Measurements from ENCODE around the gene STOML1. TPM values are rescaled to one million over a fixed set of nuclear protein-coding genes. Genes with fewer than 3 reads are reported as not detected.

STOML1 gene
- total and polyA plus RNA-seq, 9 of the 15 experiments (the other 6 are each of a cell fraction or from before 2014, with no cell fraction given) = 0.25 to 9.7 (median 4.6) TPM

GRCh38 chr15:73991726-73992593, at the start of gene STOML1 (continued):
- TF ChIP-seq SAP30 (IDR thresholded peaks at IDR 0.05; ENCODE audit: borderline replicate concordance, insufficient read depth, low read depth, low read length, poor library complexity, severe bottlenecking) = peak; percentile 97
- peak; percentile 39; the same call in 1 of the 2 replicates for TF ChIP-seq MTA3 (IDR thresholded peaks at IDR 0.05; ENCODE audit: borderline replicate concordance)
- TF ChIP-seq THAP7 (CRISPR knock-in tag; IDR thresholded peaks at IDR 0.05) = no peak
- TF ChIP-seq PURB (CRISPR knock-in tag; IDR thresholded peaks at IDR 0.05; ENCODE audit: low read depth) = no peak
- TF ChIP-seq EHMT2 (IDR thresholded peaks at IDR 0.05) = no peak
- no peak for TF ChIP-seq ATF4 (CRISPR knock-in tag; IDR thresholded peaks at IDR 0.05)
- no peak for TF ChIP-seq JUNB (CRISPR knock-in tag; conservative IDR thresholded peaks at IDR 0.05)
- no peak for TF ChIP-seq KLF6 (CRISPR knock-in tag; IDR thresholded peaks at IDR 0.05; ENCODE audit: borderline replicate concordance)
- no peak for TF ChIP-seq HNRNPUL1 (IDR thresholded peaks at IDR 0.05; ENCODE audit: low read length)
- no peak for TF ChIP-seq ZSCAN32 (CRISPR knock-in tag; IDR thresholded peaks at IDR 0.05)
- TF ChIP-seq HMGN3 (IDR thresholded peaks at IDR 0.05; ENCODE audit: borderline replicate concordance, extremely low read depth, insufficient read length, low read depth, low read length) = peak; percentile 87
- TF ChIP-seq SIN3A (IDR thresholded peaks at IDR 0.05; ENCODE audit: borderline replicate concordance in 2 of 2, control insufficient read depth in 1 of 2, low read depth in 2 of 2, low read length in 2 of 2) = peak; percentile 96 to 99
- TF ChIP-seq PRDM10 (IDR thresholded peaks at IDR 0.05; ENCODE audit: partially characterized antibody) = no peak
- TF ChIP-seq RBBP5 (IDR thresholded peaks at IDR 0.05; ENCODE audit: borderline replicate concordance, insufficient read depth, low read length, poor library complexity, severe bottlenecking) = peak; percentile 79
- no peak for TF ChIP-seq KDM1A (IDR thresholded peaks at IDR 0.05)
- no peak for TF ChIP-seq ZNF217 (CRISPR knock-in tag; IDR thresholded peaks at IDR 0.05)
- no peak for TF ChIP-seq ZBTB33 (CRISPR knock-in tag; IDR thresholded peaks at IDR 0.05)
